Measurements from ENCODE around the gene EDARADD.

DNA sequence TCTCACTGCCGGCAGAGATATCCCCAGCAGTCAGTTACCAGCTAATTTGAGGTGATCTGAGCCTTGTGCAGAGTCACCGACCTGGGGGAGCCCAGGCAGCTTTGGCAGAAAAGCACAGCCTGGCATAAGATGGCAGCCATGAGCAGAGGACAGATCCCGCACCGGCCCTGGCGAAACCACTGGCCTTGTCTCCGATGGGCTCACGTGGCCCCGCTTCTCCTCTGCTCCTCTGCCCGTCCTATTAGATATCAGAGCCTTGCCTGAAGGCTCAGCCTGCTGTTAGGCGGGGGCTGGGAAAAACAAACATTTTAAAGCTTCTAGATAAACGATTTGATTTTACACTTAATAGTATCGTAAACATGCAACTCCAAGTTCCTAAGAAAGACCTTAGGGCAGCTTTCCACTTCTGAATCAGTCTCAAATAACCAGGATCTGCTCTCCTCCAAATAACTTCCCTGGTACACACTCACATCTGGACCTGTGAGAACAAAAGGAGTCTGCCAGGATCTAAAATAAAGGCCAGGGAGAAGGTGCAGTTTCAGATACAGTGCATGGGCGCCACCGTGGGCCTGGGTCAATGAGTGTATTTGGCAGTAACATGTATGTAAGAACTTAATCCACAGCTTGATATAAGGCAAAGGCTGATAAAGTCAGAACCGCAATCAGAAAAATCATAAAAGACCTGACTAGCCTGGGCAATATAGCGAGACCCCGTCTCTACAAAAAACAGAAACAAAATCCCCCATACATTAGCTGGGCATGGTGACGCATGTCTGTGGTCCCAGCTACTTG lies 10.0 kb downstream of the EDARADD start:
- TF ChIP-seq EZH2 (IDR thresholded peaks at IDR 0.05) = no peak
- TF ChIP-seq, protein P1, sequence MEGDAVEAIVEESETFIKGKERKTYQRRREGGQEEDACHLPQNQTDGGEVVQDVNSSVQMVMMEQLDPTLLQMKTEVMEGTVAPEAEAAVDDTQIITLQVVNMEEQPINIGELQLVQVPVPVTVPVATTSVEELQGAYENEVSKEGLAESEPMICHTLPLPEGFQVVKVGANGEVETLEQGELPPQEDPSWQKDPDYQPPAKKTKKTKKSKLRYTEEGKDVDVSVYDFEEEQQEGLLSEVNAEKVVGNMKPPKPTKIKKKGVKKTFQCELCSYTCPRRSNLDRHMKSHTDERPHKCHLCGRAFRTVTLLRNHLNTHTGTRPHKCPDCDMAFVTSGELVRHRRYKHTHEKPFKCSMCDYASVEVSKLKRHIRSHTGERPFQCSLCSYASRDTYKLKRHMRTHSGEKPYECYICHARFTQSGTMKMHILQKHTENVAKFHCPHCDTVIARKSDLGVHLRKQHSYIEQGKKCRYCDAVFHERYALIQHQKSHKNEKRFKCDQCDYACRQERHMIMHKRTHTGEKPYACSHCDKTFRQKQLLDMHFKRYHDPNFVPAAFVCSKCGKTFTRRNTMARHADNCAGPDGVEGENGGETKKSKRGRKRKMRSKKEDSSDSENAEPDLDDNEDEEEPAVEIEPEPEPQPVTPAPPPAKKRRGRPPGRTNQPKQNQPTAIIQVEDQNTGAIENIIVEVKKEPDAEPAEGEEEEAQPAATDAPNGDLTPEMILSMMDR (IDR thresholded peaks at IDR 0.05) = no peak

All from neural progenitor cell (in vitro differentiated cells).